K562 (cell line): ENCODE measurements around the gene LAPTM5. TPM values are rescaled to one million over a fixed set of nuclear protein-coding genes. Genes with fewer than 3 reads are reported as not detected.

Source experiments
- ATF7 ChIP-seq: fragments of 450-650 bp; IDR thresholded peaks from 2 replicates; pipeline ENCODE4 v1.7.1; 2014; ENCODE audit warnings: mild to moderate bottlenecking, moderate library complexity
- BACH1 ChIP-seq: fragments of 200-800 bp; sonication (Bioruptor generic); IDR thresholded peaks from 2 replicates; pipeline ENCODE4 v1.6.1; 2016; ENCODE audit warnings: missing genetic modification characterization, missing compliant biosample characterization
- IRF2 ChIP-seq: sonication (generic); formaldehyde crosslinking; IDR thresholded peaks from 2 replicates; pipeline ENCODE4 v1.8.1; 2022; ENCODE audit warnings: mild to moderate bottlenecking, missing genetic modification reagents
- KDM2B ChIP-seq: fragments of 250-450 bp; sonication (Bioruptor Pico); IDR thresholded peaks from 2 replicates; pipeline ENCODE4 v1.8.0; 2021; ENCODE audit warnings: mild to moderate bottlenecking, moderate library complexity
- MBD2 ChIP-seq: sonication (generic); IDR thresholded peaks from 2 replicates; pipeline ENCODE4 v1.6.1; 2016; ENCODE audit warnings: low read depth, borderline replicate concordance
- SMAD4 ChIP-seq: fragments of 250-450 bp; sonication (Bioruptor Pico); conservative IDR thresholded peaks from 2 replicates; pipeline ENCODE4 v1.8.0; 2021; ENCODE audit warnings: inconsistent platforms, mild to moderate bottlenecking, moderate library complexity
- SMC3 ChIP-seq: conservative IDR thresholded peaks from 2 replicates; pipeline ENCODE4 v1.6.1; 2011; ENCODE audit warnings: low read depth, low read length, improper control_type of control experiment; ENCODE audit not compliant: insufficient read depth
- SNIP1 ChIP-seq: fragments of 450-650 bp; IDR thresholded peaks from 2 replicates; pipeline ENCODE4 v1.7.1; 2017; ENCODE audit warnings: low read depth, mild to moderate bottlenecking
- THRAP3 ChIP-seq: fragments of 450-650 bp; IDR thresholded peaks from 2 replicates; pipeline ENCODE4 v1.6.1; 2016; ENCODE audit warnings: mild to moderate bottlenecking, inconsistent platforms, borderline replicate concordance
- YY1 ChIP-seq, 3 experiments: IDR thresholded peaks; 2 replicates each; pipeline ENCODE4 v1.6.1; 2011; ENCODE audit warnings: low read length in 2 of 3, mild to moderate bottlenecking in 2 of 3, moderate library complexity in 2 of 3, borderline replicate concordance in 1 of 3, control low read depth in 1 of 3, low read depth in 1 of 3; ENCODE audit not compliant: insufficient read depth in 3 of 3, insufficient replicate concordance in 2 of 3, control insufficient read depth in 1 of 3, insufficient read length in 1 of 3; ENCODE audit errors: extremely low read depth in 1 of 3
- ZNF41 ChIP-seq: fragments of 250-450 bp; sonication (Bioruptor Pico); conservative IDR thresholded peaks from 2 replicates; pipeline ENCODE4 v1.4.0; 2020; ENCODE audit warnings: mild to moderate bottlenecking
- polyA plus RNA-seq, 8 experiments: library from polyadenylated mRNA; depleted of rRNA in 4 of 8; stranded (reverse) in 5 of 8; unstranded in 3 of 8; fragments of >200 nt; fragmentation: Nextera tagmentation in 2 of 8; fragmentation: Illumina TruSeq in 1 of 8; extraction: Ambion mirVana in 2 of 8; extraction: Trizol in 1 of 8; gene quantifications; 2 replicates each; pipeline versions ENCODE4 v1.2.1 to v1.2.3, GENCODE V29; 2011 to 2014; ENCODE audit warnings: inconsistent platforms in 1 of 8, missing spikeins in 1 of 8
- total RNA-seq, 7 experiments: library from RNA; depleted of rRNA in 6 of 7; stranded (reverse); fragments of >200 nt in 6 of 7; fragmentation: Illumina TruSeq in 2 of 7; extraction: Trizol in 2 of 7; gene quantifications; 2 replicates each; pipeline versions ENCODE4 v1.2.1 to v1.2.3, GENCODE V29; 2011 to 2021; ENCODE audit warnings: low replicate concordance in 1 of 7
- TF ChIP-seq, protein P1 (sequence below), 2 experiments: fragments of 450-650 bp in 1 of 2; sonication (generic) in 1 of 2; formaldehyde crosslinking in 1 of 2; IDR thresholded peaks; 2 replicates each; pipeline versions ENCODE4 v1.7.1 to v1.9.0; 2016 to 2022; ENCODE audit warnings: inconsistent platforms in 1 of 2, mild to moderate bottlenecking in 1 of 2, missing genetic modification reagents in 1 of 2
- TF ChIP-seq, protein P2 (sequence below): fragments of 250-450 bp; sonication (Bioruptor Pico); IDR thresholded peaks from 2 replicates; pipeline ENCODE4 v1.8.0; 2021; ENCODE audit warnings: borderline replicate concordance, mild to moderate bottlenecking, moderate library complexity; ENCODE audit not compliant: poor library complexity, severe bottlenecking
- TF ChIP-seq, protein P3 (sequence below), 3 experiments: IDR thresholded peaks in 2 of 3; conservative IDR thresholded peaks in 1 of 3; 2 replicates each; pipeline ENCODE4 v1.5.1; 2011 to 2012; ENCODE audit warnings: low read length in 3 of 3, mild to moderate bottlenecking in 3 of 3, control low read depth in 2 of 3, improper control_type of control experiment in 1 of 3, inconsistent platforms in 1 of 3, low read depth in 1 of 3, mixed read lengths in 1 of 3, moderate library complexity in 1 of 3; ENCODE audit not compliant: insufficient read depth in 2 of 3

The LAPTM5 gene
- total and polyA plus RNA-seq, 9 of the 15 experiments (the other 6 are each of a cell fraction or from before 2014, with no cell fraction given): 2.4 to 47.3 (median 20.3) TPM

DNA sequence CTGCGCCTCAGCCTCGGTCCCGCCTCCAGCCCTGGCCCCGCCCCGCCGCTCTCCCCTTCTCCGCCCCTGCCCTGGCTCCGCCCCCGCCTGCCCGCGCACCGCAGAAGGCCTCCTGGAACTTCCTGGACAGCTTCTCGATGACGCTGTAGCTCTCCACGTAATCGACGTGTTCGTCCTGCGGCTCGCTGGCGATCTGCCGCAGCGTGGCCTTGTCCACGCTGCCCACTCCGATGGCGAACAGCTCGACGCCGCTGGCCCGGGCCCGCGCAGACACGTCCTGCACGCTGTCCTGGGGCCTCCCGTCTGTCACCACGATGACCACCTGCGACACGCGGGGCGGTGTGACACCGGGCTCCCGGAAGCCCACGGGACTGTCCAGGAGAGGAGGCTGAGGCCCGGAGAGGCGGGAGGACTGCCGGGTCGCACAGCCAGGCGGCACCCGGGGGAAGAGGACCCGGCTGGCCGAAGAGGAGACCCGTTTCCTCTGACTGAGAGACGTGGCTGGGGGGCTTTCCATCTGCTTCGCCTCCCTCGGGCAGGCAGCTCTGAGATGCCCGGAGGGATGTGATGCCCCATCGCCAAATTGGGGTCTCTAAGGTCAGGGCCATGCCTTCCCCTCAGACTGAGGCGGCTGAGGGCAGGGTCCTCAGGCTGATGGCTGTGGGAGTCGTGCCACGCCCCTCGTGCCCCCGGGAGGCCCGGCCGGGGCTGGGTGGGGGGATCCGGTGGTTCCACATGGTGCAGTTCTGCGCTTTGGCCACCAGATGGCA is 38.8 kb downstream of the LAPTM5 start (continued):
- TF ChIP-seq, protein P1, sequence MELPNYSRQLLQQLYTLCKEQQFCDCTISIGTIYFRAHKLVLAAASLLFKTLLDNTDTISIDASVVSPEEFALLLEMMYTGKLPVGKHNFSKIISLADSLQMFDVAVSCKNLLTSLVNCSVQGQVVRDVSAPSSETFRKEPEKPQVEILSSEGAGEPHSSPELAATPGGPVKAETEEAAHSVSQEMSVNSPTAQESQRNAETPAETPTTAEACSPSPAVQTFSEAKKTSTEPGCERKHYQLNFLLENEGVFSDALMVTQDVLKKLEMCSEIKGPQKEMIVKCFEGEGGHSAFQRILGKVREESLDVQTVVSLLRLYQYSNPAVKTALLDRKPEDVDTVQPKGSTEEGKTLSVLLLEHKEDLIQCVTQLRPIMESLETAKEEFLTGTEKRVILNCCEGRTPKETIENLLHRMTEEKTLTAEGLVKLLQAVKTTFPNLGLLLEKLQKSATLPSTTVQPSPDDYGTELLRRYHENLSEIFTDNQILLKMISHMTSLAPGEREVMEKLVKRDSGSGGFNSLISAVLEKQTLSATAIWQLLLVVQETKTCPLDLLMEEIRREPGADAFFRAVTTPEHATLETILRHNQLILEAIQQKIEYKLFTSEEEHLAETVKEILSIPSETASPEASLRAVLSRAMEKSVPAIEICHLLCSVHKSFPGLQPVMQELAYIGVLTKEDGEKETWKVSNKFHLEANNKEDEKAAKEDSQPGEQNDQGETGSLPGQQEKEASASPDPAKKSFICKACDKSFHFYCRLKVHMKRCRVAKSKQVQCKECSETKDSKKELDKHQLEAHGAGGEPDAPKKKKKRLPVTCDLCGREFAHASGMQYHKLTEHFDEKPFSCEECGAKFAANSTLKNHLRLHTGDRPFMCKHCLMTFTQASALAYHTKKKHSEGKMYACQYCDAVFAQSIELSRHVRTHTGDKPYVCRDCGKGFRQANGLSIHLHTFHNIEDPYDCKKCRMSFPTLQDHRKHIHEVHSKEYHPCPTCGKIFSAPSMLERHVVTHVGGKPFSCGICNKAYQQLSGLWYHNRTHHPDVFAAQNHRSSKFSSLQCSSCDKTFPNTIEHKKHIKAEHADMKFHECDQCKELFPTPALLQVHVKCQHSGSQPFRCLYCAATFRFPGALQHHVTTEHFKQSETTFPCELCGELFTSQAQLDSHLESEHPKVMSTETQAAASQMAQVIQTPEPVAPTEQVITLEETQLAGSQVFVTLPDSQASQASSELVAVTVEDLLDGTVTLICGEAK (IDR thresholded peaks at IDR 0.05): peak; percentile 63
- TF ChIP-seq, protein P1 (CRISPR knock-in tag; IDR thresholded peaks at IDR 0.05): no peak
- TF ChIP-seq SNIP1 (no peak), YY1 (IDR thresholded peaks at IDR 0.05; ENCODE audit: borderline replicate concordance in 1 of 3, control insufficient read depth in 1 of 3, extremely low read depth in 1 of 3, insufficient read depth in 3 of 3, insufficient read length in 1 of 3, insufficient replicate concordance in 2 of 3, low read depth in 1 of 3, low read length in 2 of 3) (peak in 2 of 3 experiments; percentile 59 to 61), IRF2 (CRISPR knock-in tag) (no peak), BACH1 (no peak; the same call in 1 of the 2 replicates), THRAP3 (no peak), ZNF41 (CRISPR knock-in tag) (peak; percentile 85), SMAD4 (CRISPR knock-in tag) (peak; percentile 89), KDM2B (peak; percentile 95), SMC3 (no peak), MBD2 (peak; percentile 31; the same call in 1 of the 2 replicates), ATF7 (peak; percentile 88)
- TF ChIP-seq, protein P2, sequence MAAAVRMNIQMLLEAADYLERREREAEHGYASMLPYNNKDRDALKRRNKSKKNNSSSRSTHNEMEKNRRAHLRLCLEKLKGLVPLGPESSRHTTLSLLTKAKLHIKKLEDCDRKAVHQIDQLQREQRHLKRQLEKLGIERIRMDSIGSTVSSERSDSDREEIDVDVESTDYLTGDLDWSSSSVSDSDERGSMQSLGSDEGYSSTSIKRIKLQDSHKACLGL: peak; percentile 82
- TF ChIP-seq, protein P3, sequence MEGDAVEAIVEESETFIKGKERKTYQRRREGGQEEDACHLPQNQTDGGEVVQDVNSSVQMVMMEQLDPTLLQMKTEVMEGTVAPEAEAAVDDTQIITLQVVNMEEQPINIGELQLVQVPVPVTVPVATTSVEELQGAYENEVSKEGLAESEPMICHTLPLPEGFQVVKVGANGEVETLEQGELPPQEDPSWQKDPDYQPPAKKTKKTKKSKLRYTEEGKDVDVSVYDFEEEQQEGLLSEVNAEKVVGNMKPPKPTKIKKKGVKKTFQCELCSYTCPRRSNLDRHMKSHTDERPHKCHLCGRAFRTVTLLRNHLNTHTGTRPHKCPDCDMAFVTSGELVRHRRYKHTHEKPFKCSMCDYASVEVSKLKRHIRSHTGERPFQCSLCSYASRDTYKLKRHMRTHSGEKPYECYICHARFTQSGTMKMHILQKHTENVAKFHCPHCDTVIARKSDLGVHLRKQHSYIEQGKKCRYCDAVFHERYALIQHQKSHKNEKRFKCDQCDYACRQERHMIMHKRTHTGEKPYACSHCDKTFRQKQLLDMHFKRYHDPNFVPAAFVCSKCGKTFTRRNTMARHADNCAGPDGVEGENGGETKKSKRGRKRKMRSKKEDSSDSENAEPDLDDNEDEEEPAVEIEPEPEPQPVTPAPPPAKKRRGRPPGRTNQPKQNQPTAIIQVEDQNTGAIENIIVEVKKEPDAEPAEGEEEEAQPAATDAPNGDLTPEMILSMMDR (IDR thresholded peaks at IDR 0.05 in 2 of 3, conservative IDR thresholded peaks at IDR 0.05 in 1 of 3; ENCODE audit: insufficient read depth in 2 of 3, low read depth in 1 of 3, low read length in 3 of 3): peak in 2 of 3 experiments; percentile 93 to 96; a peak in 5 of 6 replicates
